ENCODE measurements around the gene CTXN1.
A peak's percentile ranks its signal among the peaks of the same experiment; 100 is the strongest.

CTXN1 gene

GRCh38 chr19:7924241-7924640 is 1.7 kb downstream of the CTXN1 start:
- DNase-seq (ENCODE audit: low read depth): no peak
- H3K4me3 ChIP-seq (ENCODE audit: low read length): no peak overlapping the region
- no peak for TF ChIP-seq CTCF (conservative IDR thresholded peaks at IDR 0.05; ENCODE audit: low read depth, low read length)

- TF ChIP-seq CTCF (conservative IDR thresholded peaks at IDR 0.05; ENCODE audit: low read depth, low read length): no peak
- no peak overlapping the region for H3K4me3 ChIP-seq (ENCODE audit: low read length)
- no peak for DNase-seq (ENCODE audit: low read depth)
Observed at GRCh38 chr19:7923295-7924191, 2.4 kb downstream of the CTXN1 start.

GRCh38 chr19:7922836-7923195 is 3.1 kb downstream of the CTXN1 start:
- no peak overlapping the region for H3K4me3 ChIP-seq (ENCODE audit: low read length)
- no peak for TF ChIP-seq CTCF (conservative IDR thresholded peaks at IDR 0.05; ENCODE audit: low read depth, low read length)
- no peak for DNase-seq (ENCODE audit: low read depth)

- no peak overlapping the region for H3K4me3 ChIP-seq (ENCODE audit: low read length)
- no peak for DNase-seq (ENCODE audit: low read depth)
- TF ChIP-seq CTCF (conservative IDR thresholded peaks at IDR 0.05; ENCODE audit: low read depth, low read length): no peak
Observed at GRCh38 chr19:7921967-7922835, 3.7 kb downstream of the CTXN1 start.

- peak overlapping the region; percentile 40 for H3K4me3 ChIP-seq (ENCODE audit: low read length)
- no peak for TF ChIP-seq CTCF (conservative IDR thresholded peaks at IDR 0.05; ENCODE audit: low read depth, low read length)
- no peak for DNase-seq (ENCODE audit: low read depth)
Observed at GRCh38 chr19:7921302-7921966, 4.5 kb downstream of the CTXN1 start.

GRCh38 chr19:7920519-7921301 is 5.2 kb downstream of the CTXN1 start:
- no peak for TF ChIP-seq CTCF (conservative IDR thresholded peaks at IDR 0.05; ENCODE audit: low read depth, low read length)
- peak overlapping the region; percentile 61 for H3K4me3 ChIP-seq (ENCODE audit: low read length)
- peak; percentile 68 for DNase-seq (ENCODE audit: low read depth)
